Caco-2 (cell line): Measurements from ENCODE around the gene ADAM12. TPM values are rescaled to one million over a fixed set of nuclear protein-coding genes. Genes with fewer than 3 reads are reported as not detected.

Experiments
- BruUV-seq: library from RNA; stranded (reverse); fragments of 400-500 nt; replicated peaks from 2 replicates; lab custom pipeline; 2021; lab: Mats Ljungman, UMichigan
- CTCF ChIA-PET: fragments of 300-600 bp; sonication (Branson Sonifier 250); formaldehyde crosslinking; loops from one replicate; lab custom pipeline; 2022; ENCODE audit warnings: antibody characterized with exemption; lab: Charles Lee
- POLR2A ChIA-PET: fragments of 300-600 bp; sonication (Branson Sonifier 250); formaldehyde crosslinking; loops from one replicate; lab custom pipeline; 2022; ENCODE audit warnings: antibody characterized with exemption; lab: Charles Lee
- DNase-seq, 2 experiments: peaks; one replicate each; pipeline versions ENCODE4 v3.0.0 to v3.0.0-alpha.2; 2020 to 2022
- H3K27me3 ChIP-seq: replicated peaks from 2 replicates; pipeline ENCODE4 v1.6.0; 2011; ENCODE audit warnings: low read length; ENCODE audit not compliant: control insufficient read depth, insufficient read depth
- H3K36me3 ChIP-seq: 2 replicates; pipeline ENCODE4 v1.5.1; 2011; ENCODE audit warnings: low read length; ENCODE audit not compliant: control insufficient read depth, insufficient read depth
- H3K4me1 ChIP-seq: fragments of 250-450 bp; sonication (Bioruptor Pico); 2 replicates; pipeline ENCODE4 v1.5.1; 2020; ENCODE audit warnings: mild to moderate bottlenecking
- H3K4me3 ChIP-seq: 2 replicates; pipeline ENCODE4 v1.5.1; 2011; ENCODE audit warnings: low read depth, mild to moderate bottlenecking, control low read depth, low read length
- H3K9me3 ChIP-seq: fragments of 250-450 bp; sonication (Bioruptor Pico); 2 replicates; pipeline ENCODE4 v1.5.1; 2020; ENCODE audit warnings: mild to moderate bottlenecking, moderate library complexity
- H3K27ac Mint-ChIP-seq: one replicate; pipeline ENCODE4 v1.8.0; 2022; ENCODE audit warnings: mixed read lengths; ENCODE audit not compliant: unreplicated experiment
- H3K27me3 Mint-ChIP-seq: one replicate; pipeline ENCODE4 v1.8.0; 2022; ENCODE audit warnings: mixed read lengths; ENCODE audit not compliant: insufficient read depth, unreplicated experiment
- H3K36me3 Mint-ChIP-seq: one replicate; pipeline ENCODE4 v1.8.0; 2022; ENCODE audit warnings: mild to moderate bottlenecking, mixed read lengths; ENCODE audit not compliant: insufficient read depth, unreplicated experiment
- H3K4me1 Mint-ChIP-seq: one replicate; pipeline ENCODE4 v1.8.0; 2022; ENCODE audit warnings: low read depth, mixed read lengths; ENCODE audit not compliant: unreplicated experiment
- H3K4me3 Mint-ChIP-seq: one replicate; pipeline ENCODE4 v1.8.0; 2022; ENCODE audit warnings: mild to moderate bottlenecking, moderate library complexity, mixed read lengths; ENCODE audit not compliant: unreplicated experiment
- H3K9me3 Mint-ChIP-seq: one replicate; pipeline ENCODE4 v1.8.0; 2022; ENCODE audit warnings: mixed read lengths; ENCODE audit not compliant: unreplicated experiment
- intact Hi-C: fragments of 100-400 bp; cut with micrococcal nuclease; formaldehyde crosslinking; loops from one replicate; pipeline ENCODE4 v1.10.0; 2022; ENCODE audit not compliant: unreplicated experiment
- total RNA-seq: library from RNA; stranded (reverse); gene quantifications from 2 replicates; pipeline ENCODE4 v1.2.3, GENCODE V29; 2022
- TF ChIP-seq, protein P1 (sequence below), 2 experiments: fragments of 200-600 bp in 1 of 2; IDR thresholded peaks; 1 replicate in 1 of 2; 2 replicates in 1 of 2; pipeline versions ENCODE4 v1.5.1 to v1.8.0; 2011 to 2022; ENCODE audit warnings: antibody characterized with exemption in 1 of 2, control low read depth in 1 of 2, inconsistent platforms in 1 of 2, low read depth in 1 of 2, low read length in 1 of 2, mild to moderate bottlenecking in 1 of 2, moderate library complexity in 1 of 2; ENCODE audit not compliant: insufficient read depth in 1 of 2, severe bottlenecking in 1 of 2, unreplicated experiment in 1 of 2

ADAM12 gene
- total RNA-seq, 1 experiment from 2014 or later = not detected

DNA sequence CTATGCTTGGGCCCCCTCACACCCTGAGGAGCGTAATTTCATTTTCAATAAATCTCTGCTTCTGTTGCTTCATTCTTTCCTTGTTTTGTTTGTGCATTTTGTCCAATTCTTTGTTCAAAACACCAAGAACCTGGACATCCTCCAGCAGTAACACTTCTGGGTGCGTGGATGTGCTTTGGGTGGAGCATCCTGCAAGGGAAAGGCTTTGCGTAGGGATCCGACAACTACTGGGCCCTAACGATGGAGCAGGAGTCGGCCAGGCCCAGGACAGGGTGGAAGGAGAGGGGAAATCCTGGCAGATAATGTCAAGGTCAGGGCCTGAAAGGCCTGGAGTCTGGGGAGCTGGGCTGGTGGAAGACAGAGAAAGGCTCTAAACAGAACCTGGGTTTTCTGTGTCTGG, 231.8 kb downstream of the ADAM12 start:
- Histone ChIP-seq H3K4me3 (no peak overlapping the region), H3K27me3 (no peaks in the 10 kb centered on the region), H3K36me3 (no peaks in the 10 kb centered on the region), H3K4me1 (no peaks in the 10 kb centered on the region), H3K9me3 (no peaks in the 10 kb centered on the region; the same call in none of the 2 replicates)
- Mint-ChIP-seq H3K4me1 (no peaks in the 10 kb centered on the region), H3K27ac (no peak overlapping the region), H3K27me3 (peaks cover 18% of the 10 kb centered on the region), H3K4me3 (no peak overlapping the region), H3K36me3 (no peaks in the 10 kb centered on the region), H3K9me3 (peaks cover 10% of the 10 kb centered on the region)
- ChIA-PET CTCF (no interaction called here), POLR2A (no interaction called here)
- no peak for DNase-seq
- no TSS peak for BruUV-seq
- intact Hi-C loops = no loop called here
- TF ChIP-seq, protein P1, sequence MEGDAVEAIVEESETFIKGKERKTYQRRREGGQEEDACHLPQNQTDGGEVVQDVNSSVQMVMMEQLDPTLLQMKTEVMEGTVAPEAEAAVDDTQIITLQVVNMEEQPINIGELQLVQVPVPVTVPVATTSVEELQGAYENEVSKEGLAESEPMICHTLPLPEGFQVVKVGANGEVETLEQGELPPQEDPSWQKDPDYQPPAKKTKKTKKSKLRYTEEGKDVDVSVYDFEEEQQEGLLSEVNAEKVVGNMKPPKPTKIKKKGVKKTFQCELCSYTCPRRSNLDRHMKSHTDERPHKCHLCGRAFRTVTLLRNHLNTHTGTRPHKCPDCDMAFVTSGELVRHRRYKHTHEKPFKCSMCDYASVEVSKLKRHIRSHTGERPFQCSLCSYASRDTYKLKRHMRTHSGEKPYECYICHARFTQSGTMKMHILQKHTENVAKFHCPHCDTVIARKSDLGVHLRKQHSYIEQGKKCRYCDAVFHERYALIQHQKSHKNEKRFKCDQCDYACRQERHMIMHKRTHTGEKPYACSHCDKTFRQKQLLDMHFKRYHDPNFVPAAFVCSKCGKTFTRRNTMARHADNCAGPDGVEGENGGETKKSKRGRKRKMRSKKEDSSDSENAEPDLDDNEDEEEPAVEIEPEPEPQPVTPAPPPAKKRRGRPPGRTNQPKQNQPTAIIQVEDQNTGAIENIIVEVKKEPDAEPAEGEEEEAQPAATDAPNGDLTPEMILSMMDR (IDR thresholded peaks at IDR 0.05; ENCODE audit: insufficient read depth in 1 of 2, low read depth in 1 of 2, low read length in 1 of 2, severe bottlenecking in 1 of 2, unreplicated experiment in 1 of 2) = no peak

DNA sequence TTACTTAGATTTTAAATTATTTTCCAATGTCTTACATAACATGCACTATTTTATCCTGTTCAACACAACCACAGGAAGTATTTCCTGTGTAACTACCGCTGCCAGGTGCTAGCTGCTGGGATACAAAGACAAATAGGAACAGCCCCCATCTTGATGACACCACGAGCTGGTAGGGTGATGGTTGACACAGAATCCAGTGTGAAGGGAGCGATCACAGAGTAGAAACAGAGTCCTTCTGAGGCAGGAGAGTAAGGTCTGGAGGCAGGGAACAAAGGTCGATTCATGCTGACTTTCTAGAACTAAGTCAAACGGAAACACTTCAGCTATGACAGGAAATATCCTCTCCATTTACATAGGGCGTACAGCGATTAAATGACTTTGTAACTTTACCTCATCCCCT, 232.3 kb downstream of the ADAM12 start:
- no peak for DNase-seq
- intact Hi-C loops = no loop called here
- no peak overlapping the region for H3K27ac Mint-ChIP-seq
- Histone ChIP-seq H3K4me1 (no peaks in the 10 kb centered on the region), H3K4me3 (no peak overlapping the region), H3K27me3 (no peaks in the 10 kb centered on the region), H3K36me3 (no peaks in the 10 kb centered on the region), H3K9me3 (peaks cover 5% of the 10 kb centered on the region)
- BruUV-seq = no TSS peak
- peaks cover 18% of the 10 kb centered on the region for H3K27me3 Mint-ChIP-seq
- no peaks in the 10 kb centered on the region for H3K4me1 Mint-ChIP-seq
- H3K4me3 Mint-ChIP-seq = no peak overlapping the region
- H3K9me3 Mint-ChIP-seq = peaks cover 11% of the 10 kb centered on the region
- ChIA-PET POLR2A (no interaction called here), CTCF (no interaction called here)
- TF ChIP-seq, protein P1 (IDR thresholded peaks at IDR 0.05; ENCODE audit: insufficient read depth in 1 of 2, low read depth in 1 of 2, low read length in 1 of 2, severe bottlenecking in 1 of 2, unreplicated experiment in 1 of 2) = no peak
- no peaks in the 10 kb centered on the region for H3K36me3 Mint-ChIP-seq

DNA sequence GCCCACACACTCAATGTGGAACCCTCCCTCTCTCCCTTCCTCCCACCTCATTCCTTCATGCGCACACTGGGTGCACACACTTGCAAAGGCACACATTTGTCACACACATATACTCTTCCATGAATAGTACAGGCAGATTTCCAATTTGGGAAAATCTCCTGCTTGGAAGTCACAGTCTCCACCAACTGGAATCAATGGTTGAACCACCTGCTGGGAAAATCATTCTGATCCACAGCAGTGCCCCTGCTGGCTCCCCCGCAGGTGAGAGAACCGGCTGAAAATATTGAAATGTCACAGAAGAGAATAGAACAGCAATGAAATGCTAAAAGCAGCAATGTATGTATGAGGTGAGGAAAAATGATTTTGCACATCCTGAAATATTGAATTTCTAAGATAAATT, 232.7 kb downstream of the ADAM12 start:
- Mint-ChIP-seq H3K36me3 (no peaks in the 10 kb centered on the region), H3K27ac (no peak overlapping the region), H3K9me3 (peaks cover 11% of the 10 kb centered on the region), H3K4me1 (no peaks in the 10 kb centered on the region), H3K27me3 (peaks cover 13% of the 10 kb centered on the region), H3K4me3 (no peak overlapping the region)
- POLR2A ChIA-PET = no interaction called here
- TF ChIP-seq, protein P1 (IDR thresholded peaks at IDR 0.05; ENCODE audit: insufficient read depth in 1 of 2, low read depth in 1 of 2, low read length in 1 of 2, severe bottlenecking in 1 of 2, unreplicated experiment in 1 of 2) = no peak
- no peaks in the 10 kb centered on the region for H3K36me3 ChIP-seq
- DNase-seq = no peak
- intact Hi-C loops = no loop called here
- CTCF ChIA-PET = no interaction called here
- peaks cover 7% of the 10 kb centered on the region for H3K9me3 ChIP-seq
- no TSS peak for BruUV-seq
- no peak overlapping the region for H3K4me3 ChIP-seq
- no peaks in the 10 kb centered on the region for H3K27me3 ChIP-seq
- no peaks in the 10 kb centered on the region for H3K4me1 ChIP-seq
